Measurements from ENCODE around the gene PDXDC1. TPM values are rescaled to one million over a fixed set of nuclear protein-coding genes. Genes with fewer than 3 reads are reported as not detected.
"Not testable (repeated sequence)": the region's sequence is repeated elsewhere in the genome, so short reads cannot be mapped to it uniquely, and the experiment has no call there.

PDXDC1 gene
- polyA plus RNA-seq, 4 donors: 116 to 181 (median 149) TPM

DNA sequence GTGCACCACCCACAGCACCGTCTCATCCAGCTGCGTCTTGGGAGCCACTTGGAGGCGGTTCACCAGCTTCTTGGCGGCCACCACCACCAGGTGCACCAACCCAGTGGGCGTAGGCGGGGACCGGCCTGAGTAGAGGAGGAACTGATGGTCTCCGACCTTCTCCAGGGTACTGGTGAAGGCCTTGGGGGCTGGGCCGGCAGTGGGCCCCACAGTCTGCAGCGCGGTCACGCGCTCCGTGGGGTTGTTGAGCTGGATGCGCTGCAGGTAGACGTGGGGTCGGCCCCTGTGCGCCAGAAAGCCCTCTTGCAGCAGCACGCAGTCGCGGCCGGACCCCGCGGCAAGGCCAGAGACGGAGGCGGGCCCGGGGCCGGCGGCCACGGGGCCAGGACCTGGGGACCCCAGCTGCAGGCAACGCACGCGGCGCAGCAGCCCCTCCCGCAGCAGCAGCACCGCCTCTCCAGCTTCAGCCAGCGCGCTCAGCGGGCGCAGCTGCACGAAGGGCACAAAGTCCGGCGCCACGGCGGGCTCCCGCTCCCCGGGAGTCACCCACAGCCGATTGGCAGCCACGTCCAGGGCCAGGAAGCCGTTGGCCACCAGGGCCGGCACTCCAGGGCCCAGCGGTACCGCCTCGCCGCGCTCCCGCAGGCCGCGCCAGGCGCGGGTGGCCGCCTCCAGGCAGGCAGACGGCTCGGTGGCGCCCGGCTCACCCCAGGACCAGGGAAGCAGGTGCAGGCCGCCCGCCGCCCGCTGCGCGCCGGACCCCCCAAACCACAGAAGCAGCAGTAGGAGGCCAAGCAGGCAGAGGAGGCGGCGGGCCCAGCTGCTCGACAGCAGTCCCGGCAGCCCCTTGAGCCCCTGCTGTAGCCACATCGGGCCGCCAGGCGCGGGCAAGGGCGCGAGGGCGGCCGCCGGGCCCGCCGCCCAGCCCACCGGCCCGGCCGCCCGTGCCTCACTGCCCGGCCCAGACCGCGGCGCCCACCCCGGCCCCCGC, 14.8 kb downstream of the PDXDC1 start:
- not testable (repeated sequence) for H3K9me3 ChIP-seq (ENCODE audit: control insufficient read depth in 2 of 2, insufficient read depth in 1 of 2, low read depth in 1 of 2, low read length in 1 of 2); H3K27me3 ChIP-seq (ENCODE audit: control insufficient read depth in 3 of 3, insufficient read depth in 3 of 3, low read length in 3 of 3); FAIRE-seq
- Histone ChIP-seq H3K4me3 (ENCODE audit: low read depth in 1 of 3, low read length in 3 of 3) (peak overlapping the region in 1 of 3 donors; percentile 58), H3K4me1 (ENCODE audit: control insufficient read depth in 3 of 3, insufficient read depth in 2 of 3, low read depth in 1 of 3, low read length in 2 of 3) (peaks cover 2 to 17% (median 2%) of the 10 kb centered on the region in 3 donors), H3K36me3 (ENCODE audit: control insufficient read depth in 3 of 3, insufficient read depth in 2 of 3, low read depth in 1 of 3, low read length in 3 of 3) (peaks cover 2 to 38% (median 6%) of the 10 kb centered on the region in 3 donors), H3K27ac (ENCODE audit: low read depth in 1 of 3, low read length in 2 of 3) (peak overlapping the region in 2 of 3 donors; percentile 21 to 83)
- DNase-seq: peak; percentile 51 to 65
- 25 to 57% (median 51%) methylated on average over 69 to 93 of the region's 98 CpGs for WGBS, 3 donors

GRCh38 chr16:14993277-14994151, 18.7 kb downstream of the PDXDC1 start:
- Histone ChIP-seq H3K36me3 (ENCODE audit: control insufficient read depth in 3 of 3, insufficient read depth in 2 of 3, low read depth in 1 of 3, low read length in 3 of 3) (peaks cover 2 to 21% (median 3%) of the 10 kb centered on the region in 3 donors), H3K4me1 (ENCODE audit: control insufficient read depth in 3 of 3, insufficient read depth in 2 of 3, low read depth in 1 of 3, low read length in 2 of 3) (peaks cover 0 to 10% (median 0%) of the 10 kb centered on the region in 3 donors)
- not testable (repeated sequence) for DNase-seq; H3K4me3 ChIP-seq (ENCODE audit: low read depth in 1 of 3, low read length in 3 of 3); H3K27me3 ChIP-seq (ENCODE audit: control insufficient read depth in 3 of 3, insufficient read depth in 3 of 3, low read length in 3 of 3); FAIRE-seq; H3K9me3 ChIP-seq (ENCODE audit: control insufficient read depth in 2 of 2, insufficient read depth in 1 of 2, low read depth in 1 of 2, low read length in 1 of 2); H3K27ac ChIP-seq (ENCODE audit: low read depth in 1 of 3, low read length in 2 of 3)
- WGBS, 3 donors: 89 to 94% (median 92%) methylated on average over 5 to 6 of the region's 7 CpGs

DNA sequence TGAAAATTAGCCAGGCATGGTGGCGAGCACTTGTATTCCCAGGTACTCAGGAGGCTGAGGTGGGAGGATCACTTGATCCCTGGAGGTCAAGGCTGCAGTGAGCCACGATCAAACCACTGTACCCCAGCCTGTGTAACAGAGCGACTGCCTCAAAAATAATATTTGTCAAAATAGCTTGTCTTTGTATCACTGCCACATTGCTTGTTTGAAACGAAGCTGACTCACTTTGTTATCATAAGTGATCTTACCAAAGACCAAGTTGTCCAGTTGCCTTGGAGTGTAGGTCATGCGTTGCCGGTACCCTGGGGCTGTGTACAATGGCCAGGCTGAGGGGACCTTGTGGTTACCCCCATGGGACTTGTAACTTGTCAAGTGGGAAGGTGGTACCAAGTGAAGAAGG, 21.9 kb downstream of the PDXDC1 start:
- not testable (repeated sequence) for FAIRE-seq; H3K27ac ChIP-seq (ENCODE audit: low read depth in 1 of 3, low read length in 2 of 3); H3K4me3 ChIP-seq (ENCODE audit: low read depth in 1 of 3, low read length in 3 of 3); H3K4me1 ChIP-seq (ENCODE audit: control insufficient read depth in 3 of 3, insufficient read depth in 2 of 3, low read depth in 1 of 3, low read length in 2 of 3); H3K9me3 ChIP-seq (ENCODE audit: control insufficient read depth in 2 of 2, insufficient read depth in 1 of 2, low read depth in 1 of 2, low read length in 1 of 2); H3K27me3 ChIP-seq (ENCODE audit: control insufficient read depth in 3 of 3, insufficient read depth in 3 of 3, low read length in 3 of 3); DNase-seq
- WGBS, 3 donors: 72 to 91% (median 88%) methylated on average over 6 of the region's 6 CpGs
- H3K36me3 ChIP-seq (ENCODE audit: control insufficient read depth in 3 of 3, insufficient read depth in 2 of 3, low read depth in 1 of 3, low read length in 3 of 3): peaks cover 4 to 27% (median 14%) of the 10 kb centered on the region in 3 donors

DNA sequence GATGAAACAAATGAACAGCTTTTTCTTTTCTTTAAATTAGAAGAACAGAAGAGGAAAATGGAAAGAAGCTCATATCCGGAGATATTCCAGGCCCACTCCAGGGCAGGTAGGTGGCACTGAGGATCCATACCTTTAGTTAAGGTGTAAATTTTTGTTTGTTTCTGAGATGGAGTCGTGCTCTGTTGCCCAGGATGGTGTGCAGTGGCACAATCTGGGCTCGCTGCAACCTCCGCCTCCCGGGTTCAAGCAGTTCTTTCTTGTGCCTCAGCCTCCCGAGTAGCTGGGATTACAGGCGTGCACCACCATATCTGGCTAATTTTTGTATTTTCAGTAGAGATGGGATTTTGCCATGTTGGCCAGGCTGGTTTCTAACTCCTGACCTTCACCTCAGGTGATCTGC, 23.5 kb downstream of the PDXDC1 start:
- H3K9me3 ChIP-seq (ENCODE audit: control insufficient read depth in 2 of 2, insufficient read depth in 1 of 2, low read depth in 1 of 2, low read length in 1 of 2); DNase-seq; H3K4me3 ChIP-seq (ENCODE audit: low read depth in 1 of 3, low read length in 3 of 3); FAIRE-seq; H3K4me1 ChIP-seq (ENCODE audit: control insufficient read depth in 3 of 3, insufficient read depth in 2 of 3, low read depth in 1 of 3, low read length in 2 of 3); H3K27me3 ChIP-seq (ENCODE audit: control insufficient read depth in 3 of 3, insufficient read depth in 3 of 3, low read length in 3 of 3); H3K27ac ChIP-seq (ENCODE audit: low read depth in 1 of 3, low read length in 2 of 3): not testable (repeated sequence)
- H3K36me3 ChIP-seq (ENCODE audit: control insufficient read depth in 3 of 3, insufficient read depth in 2 of 3, low read depth in 1 of 3, low read length in 3 of 3): peaks cover 4 to 24% (median 12%) of the 10 kb centered on the region in 3 donors
- 95 to 97% (median 96%) methylated on average over 7 of the region's 7 CpGs for WGBS, 3 donors

DNA sequence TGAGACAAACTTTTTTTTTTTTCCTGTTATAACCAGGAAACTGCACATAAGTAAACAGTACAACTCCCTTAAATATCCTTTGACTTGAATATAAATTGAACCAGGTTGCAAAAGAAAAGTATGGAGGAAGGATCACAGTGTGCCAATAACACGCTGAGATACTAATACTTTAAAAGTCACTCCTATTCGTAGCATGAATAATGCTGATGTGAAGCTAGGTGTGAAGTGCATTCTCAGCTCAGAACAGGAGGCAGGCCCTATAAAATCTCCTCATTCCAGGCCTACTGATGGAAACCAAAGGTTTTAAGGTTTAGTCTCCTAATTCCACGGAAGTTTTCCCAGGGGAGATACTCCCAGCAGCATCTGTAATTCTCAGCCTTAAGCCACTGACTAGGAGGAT, 25.0 kb downstream of the PDXDC1 start:
- H3K27ac ChIP-seq (ENCODE audit: low read depth in 1 of 3, low read length in 2 of 3): peak overlapping the region in 1 of 3 donors; percentile 28
- FAIRE-seq: not testable (repeated sequence)

DNA sequence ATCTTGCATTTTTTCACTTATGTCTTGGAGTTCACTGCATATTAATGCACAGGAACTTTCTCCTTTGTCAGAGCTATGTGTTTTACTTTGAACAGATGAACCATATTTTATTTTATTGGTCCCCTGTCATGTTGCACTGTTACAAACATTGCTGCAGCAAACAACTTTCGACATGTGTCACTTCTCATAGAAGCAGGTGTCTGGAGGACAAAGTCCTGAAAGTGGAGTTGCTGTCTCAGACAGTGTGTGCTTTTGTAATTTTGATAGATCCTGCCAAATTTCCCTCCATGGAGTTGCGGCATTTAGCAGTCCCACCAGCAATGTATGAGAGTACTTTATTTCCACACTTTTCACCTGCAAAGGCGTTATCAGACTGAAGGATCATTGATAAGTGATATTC, 27.6 kb downstream of the PDXDC1 start:
- not testable (repeated sequence) for H3K4me1 ChIP-seq (ENCODE audit: control insufficient read depth in 3 of 3, insufficient read depth in 2 of 3, low read depth in 1 of 3, low read length in 2 of 3); H3K27me3 ChIP-seq (ENCODE audit: control insufficient read depth in 3 of 3, insufficient read depth in 3 of 3, low read length in 3 of 3); FAIRE-seq; H3K9me3 ChIP-seq (ENCODE audit: control insufficient read depth in 2 of 2, insufficient read depth in 1 of 2, low read depth in 1 of 2, low read length in 1 of 2); DNase-seq; H3K4me3 ChIP-seq (ENCODE audit: low read depth in 1 of 3, low read length in 3 of 3); H3K27ac ChIP-seq (ENCODE audit: low read depth in 1 of 3, low read length in 2 of 3)
- WGBS, 3 donors: 24 to 55% (median 29%) methylated on average over 1 of the region's 3 CpGs
- peaks cover 4 to 31% (median 12%) of the 10 kb centered on the region in 3 donors for H3K36me3 ChIP-seq (ENCODE audit: control insufficient read depth in 3 of 3, insufficient read depth in 2 of 3, low read depth in 1 of 3, low read length in 3 of 3)

More for the DNA sequence above, 25.0 kb downstream of the PDXDC1 start:
- 44 to 66% (median 57%) methylated on average over 3 of the region's 3 CpGs for WGBS, 3 donors
- H3K4me1 ChIP-seq (ENCODE audit: control insufficient read depth in 3 of 3, insufficient read depth in 2 of 3, low read depth in 1 of 3, low read length in 2 of 3); H3K27me3 ChIP-seq (ENCODE audit: control insufficient read depth in 3 of 3, insufficient read depth in 3 of 3, low read length in 3 of 3); H3K9me3 ChIP-seq (ENCODE audit: control insufficient read depth in 2 of 2, insufficient read depth in 1 of 2, low read depth in 1 of 2, low read length in 1 of 2); H3K4me3 ChIP-seq (ENCODE audit: low read depth in 1 of 3, low read length in 3 of 3); DNase-seq: not testable (repeated sequence)
- H3K36me3 ChIP-seq (ENCODE audit: control insufficient read depth in 3 of 3, insufficient read depth in 2 of 3, low read depth in 1 of 3, low read length in 3 of 3): peaks cover 4 to 29% (median 14%) of the 10 kb centered on the region in 3 donors

- WGBS, 3 donors: 78 to 83% (median 81%) methylated on average over 5 of the region's 5 CpGs
Observed at GRCh38 chr16:15005357-15006132, 30.7 kb downstream of the PDXDC1 start.

More at GRCh38 chr16:15005357-15006132, 30.7 kb downstream of the PDXDC1 start:
- not testable (repeated sequence) for H3K4me1 ChIP-seq (ENCODE audit: control insufficient read depth in 3 of 3, insufficient read depth in 2 of 3, low read depth in 1 of 3, low read length in 2 of 3); H3K27ac ChIP-seq (ENCODE audit: low read depth in 1 of 3, low read length in 2 of 3); FAIRE-seq; H3K4me3 ChIP-seq (ENCODE audit: low read depth in 1 of 3, low read length in 3 of 3); DNase-seq; H3K9me3 ChIP-seq (ENCODE audit: control insufficient read depth in 2 of 2, insufficient read depth in 1 of 2, low read depth in 1 of 2, low read length in 1 of 2); H3K27me3 ChIP-seq (ENCODE audit: control insufficient read depth in 3 of 3, insufficient read depth in 3 of 3, low read length in 3 of 3)
- H3K36me3 ChIP-seq (ENCODE audit: control insufficient read depth in 3 of 3, insufficient read depth in 2 of 3, low read depth in 1 of 3, low read length in 3 of 3): peaks cover 2 to 26% (median 10%) of the 10 kb centered on the region in 3 donors
